ENCODE data around the gene APBA3.

DNA sequence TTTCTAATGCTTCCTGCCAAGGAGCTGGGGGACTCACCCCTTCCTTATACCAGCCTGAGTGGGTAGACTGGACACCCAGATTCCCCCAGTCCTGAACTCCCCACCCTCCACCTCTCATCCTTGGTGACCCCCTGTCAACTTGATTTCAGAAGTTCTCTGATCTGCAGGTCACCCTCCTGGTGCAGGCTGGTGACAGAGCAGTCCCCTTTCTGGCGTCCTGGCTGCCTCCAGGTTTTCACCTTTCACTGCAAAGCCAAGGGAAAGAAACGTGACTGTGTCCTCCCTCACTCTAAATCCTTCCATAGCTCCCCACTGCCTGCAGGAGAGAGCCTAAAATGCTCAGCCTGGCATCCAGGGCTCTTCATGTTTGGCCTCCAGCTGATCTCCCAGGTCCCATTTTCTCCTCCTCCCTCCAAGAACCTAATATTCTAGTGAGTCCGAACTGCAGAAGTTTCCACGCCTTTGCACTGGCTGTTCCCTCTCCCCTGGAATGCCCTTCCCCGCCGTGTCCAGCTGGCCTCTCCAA, 28.8 kb upstream of the APBA3 start:
- TF ChIP-seq ZNF8 (CRISPR knock-in tag; IDR thresholded peaks at IDR 0.05): no peak
- no peak for TF ChIP-seq ZC3H10 (CRISPR knock-in tag; IDR thresholded peaks at IDR 0.05)
- no peak for TF ChIP-seq RARB (CRISPR knock-in tag; IDR thresholded peaks at IDR 0.05)
- no peak for TF ChIP-seq ZNF565 (CRISPR knock-in tag; conservative IDR thresholded peaks at IDR 0.05; ENCODE audit: low read depth)
- TF ChIP-seq ZNF70 (CRISPR knock-in tag; IDR thresholded peaks at IDR 0.05): no peak

All from SK-N-SH treated with all-trans-retinoic acid at 6 μM for 48 hours (cell line).